Stimulated activated CD4-positive, alpha-beta T cell treated with anti-CD3 and anti-CD28 coated beads, Interleukin-15, amount 100 ng/mL, for 48 hours (primary cell): ENCODE data around the gene BRCA2.

ENCODE experiments used
- DNase-seq, 2 donors: peaks; one replicate each; pipeline ENCODE4 v3.0.0-alpha.2; 2020; ENCODE audit warnings: low read depth in 2 of 2

Gene BRCA2

GRCh38 chr13:32426990-32427851, 111.9 kb downstream of the BRCA2 start:
- no peak for DNase-seq

- peak; percentile 73 to 84 for DNase-seq
These were observed 112.7 kb downstream of the BRCA2 start, which contains the start of gene N4BP2L1 for GRCh38 chr13:32427852-32428580. N4BP2L1 (minus strand) TSS chr13:32428130; CDS start chr13:32428082, 48 bp downstream.

GRCh38 chr13:32428581-32429432, 113.5 kb downstream of the BRCA2 start:
- no peak for DNase-seq

- no peak for DNase-seq
These were observed 114.2 kb downstream of the BRCA2 start for GRCh38 chr13:32429433-32429909.

- DNase-seq: no peak
These were observed 114.9 kb downstream of the BRCA2 start for GRCh38 chr13:32430018-32430747.

GRCh38 chr13:32431361-32431760, 116.1 kb downstream of the BRCA2 start:
- no peak for DNase-seq

GRCh38 chr13:32432856-32433255, 117.5 kb downstream of the BRCA2 start:
- DNase-seq: no peak

GRCh38 chr13:32438871-32439270, 123.6 kb downstream of the BRCA2 start:
- no peak for DNase-seq

- no peak for DNase-seq
These were observed 127.8 kb downstream of the BRCA2 start for GRCh38 chr13:32443111-32443510.

- no peak for DNase-seq
These were observed 130.2 kb downstream of the BRCA2 start for GRCh38 chr13:32445461-32445860.

- no peak for DNase-seq
These were observed 130.9 kb downstream of the BRCA2 start for GRCh38 chr13:32446220-32446619.

- no peak for DNase-seq
These were observed 131.6 kb downstream of the BRCA2 start for GRCh38 chr13:32446773-32447465.

GRCh38 chr13:32447894-32448623, 132.8 kb downstream of the BRCA2 start:
- no peak for DNase-seq

GRCh38 chr13:32448972-32449371, 133.7 kb downstream of the BRCA2 start:
- DNase-seq: no peak
